HG02981 (cell line): ENCODE data around the gene ZYG11B.
"Not testable (repeated sequence)": the region's sequence is repeated elsewhere in the genome, so short reads cannot be mapped to it uniquely, and the experiment has no call there.

Experiments
- ATAC-seq: cut with Tn5 transposase; IDR thresholded peaks from one replicate; pipeline ENCODE4 v1.9.1; 2021; ENCODE audit warnings: mild to moderate bottlenecking, moderate library complexity; ENCODE audit not compliant: unreplicated experiment

Gene ZYG11B

GRCh38 chr1:52706941-52707926, 19.0 kb upstream of the ZYG11B start:
- no peak for ATAC-seq

DNA sequence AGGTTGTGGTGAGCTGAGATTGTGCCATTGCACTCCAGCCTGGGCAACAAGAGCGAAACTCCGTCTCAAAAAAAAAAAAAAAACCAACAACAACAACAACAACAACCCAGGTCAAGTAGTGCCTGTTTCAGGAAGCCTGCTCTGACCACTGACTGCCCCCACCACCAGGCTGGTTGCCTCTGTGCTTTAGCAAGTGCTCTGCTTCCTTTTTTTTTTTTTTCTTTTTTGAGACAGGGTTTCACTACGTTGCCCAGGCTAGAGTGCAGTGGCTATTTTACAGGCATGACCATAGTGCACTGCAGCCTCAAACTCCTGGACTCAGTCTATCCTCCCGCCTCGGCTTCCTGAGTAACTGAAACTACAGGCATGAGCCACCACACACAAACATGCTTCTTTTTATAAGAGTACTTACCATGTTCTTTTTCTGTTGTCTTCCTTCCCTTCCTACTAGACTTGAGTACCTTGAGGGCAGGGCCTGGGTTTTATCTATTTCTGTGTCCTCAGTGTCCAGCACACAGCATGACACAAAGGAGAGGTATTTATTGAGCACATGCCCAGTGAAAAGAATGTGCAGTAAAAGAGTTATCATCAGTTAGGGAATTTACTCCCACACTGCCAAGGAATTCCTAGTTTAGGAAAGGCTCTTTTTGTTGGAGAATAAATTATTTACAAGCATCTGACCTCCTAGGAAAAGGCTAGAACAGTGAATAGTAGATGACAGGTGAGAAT, 18.2 kb upstream of the ZYG11B start:
- no peak for ATAC-seq

DNA sequence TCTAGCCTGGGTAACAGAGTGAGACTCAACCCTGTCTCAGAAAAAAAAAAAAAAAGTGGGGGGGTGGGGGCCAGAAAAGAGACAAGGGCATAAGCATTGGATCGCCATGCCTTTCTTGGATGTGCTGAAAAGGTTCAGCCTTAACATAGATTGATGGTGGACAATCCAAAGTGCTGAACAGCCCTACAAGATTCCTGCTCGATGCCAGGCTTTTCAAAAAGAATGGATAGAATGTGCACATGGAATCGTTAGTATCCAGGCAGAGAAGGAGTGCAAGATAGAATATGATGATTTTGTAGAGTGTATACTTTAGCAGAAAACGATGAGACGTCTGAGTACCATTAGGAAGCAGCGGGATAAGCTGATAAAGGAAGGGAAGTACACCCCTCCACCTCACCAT, 17.2 kb upstream of the ZYG11B start:
- ATAC-seq = no peak

GRCh38 chr1:52713590-52713989, 12.7 kb upstream of the ZYG11B start:
- ATAC-seq = no peak

DNA sequence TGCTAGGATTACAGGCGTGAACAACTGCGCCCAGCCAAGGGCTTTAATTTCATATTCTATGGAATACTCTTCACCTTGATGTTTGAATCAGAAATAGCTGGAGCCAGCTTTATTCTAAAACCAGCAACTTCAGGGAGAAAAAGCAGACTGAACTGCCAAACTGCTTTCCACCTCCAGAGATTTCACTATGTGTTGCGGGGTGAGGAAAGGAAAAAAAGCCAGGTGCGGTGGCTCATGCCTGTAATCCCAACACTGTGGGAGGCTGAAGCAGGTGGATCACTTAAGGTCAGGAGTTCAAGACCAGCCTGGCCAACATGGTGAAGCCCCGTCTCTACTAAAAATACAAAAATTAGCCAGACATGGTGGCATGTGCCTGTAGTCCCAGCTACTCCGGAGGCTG, 11.0 kb upstream of the ZYG11B start:
- ATAC-seq = not testable (repeated sequence)

GRCh38 chr1:52723260-52723659, 3.0 kb upstream of the ZYG11B start:
- ATAC-seq = no peak

DNA sequence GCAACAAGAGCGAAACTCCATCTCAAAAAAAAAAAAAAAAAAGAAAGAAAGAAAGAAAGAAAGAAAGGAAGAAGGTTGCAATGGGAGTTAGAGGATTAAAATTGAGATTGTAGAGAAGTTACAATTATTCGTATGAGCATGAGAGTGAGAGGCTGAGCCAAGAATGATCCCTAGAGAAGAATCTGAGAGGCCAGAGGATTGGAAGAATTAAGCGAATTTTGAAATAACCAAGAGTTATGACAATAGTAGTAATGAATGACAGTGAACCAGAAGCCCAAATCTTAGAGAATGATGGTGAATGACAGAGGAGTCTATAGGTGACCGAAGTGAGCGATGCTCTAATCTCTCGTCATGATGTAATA, 369 bp upstream of the ZYG11B start:
- ATAC-seq = no peak

- ATAC-seq = no peak
Observed at GRCh38 chr1:52727114-52727586, 897 bp downstream of the ZYG11B start.

- ATAC-seq = no peak
Observed at GRCh38 chr1:52727956-52728656, 1.9 kb downstream of the ZYG11B start.

DNA sequence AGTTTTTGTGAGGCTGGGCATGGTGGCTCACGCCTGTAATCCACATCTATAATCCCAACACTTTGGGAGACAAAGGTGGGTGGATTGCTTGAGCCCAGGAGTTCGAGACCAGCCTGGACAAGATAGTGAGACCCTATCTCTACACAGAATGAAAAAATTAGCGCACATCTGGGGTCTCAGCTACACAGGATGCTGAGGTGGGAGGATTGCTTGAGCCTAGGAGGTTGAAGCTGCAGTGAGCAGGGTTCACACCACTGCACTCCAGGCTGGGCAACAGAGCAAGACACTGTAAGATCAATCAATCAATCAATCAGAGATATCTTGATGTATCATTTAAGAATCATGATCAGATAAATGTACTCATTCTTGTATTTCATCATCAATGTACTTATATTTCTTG, 7.1 kb downstream of the ZYG11B start:
- ATAC-seq = no peak

- not testable (repeated sequence) for ATAC-seq
Observed at GRCh38 chr1:52735371-52735770, 9.1 kb downstream of the ZYG11B start.

GRCh38 chr1:52738148-52738547, 11.9 kb downstream of the ZYG11B start:
- no peak for ATAC-seq

- no peak for ATAC-seq
Observed at GRCh38 chr1:52738893-52739292, 12.6 kb downstream of the ZYG11B start.

DNA sequence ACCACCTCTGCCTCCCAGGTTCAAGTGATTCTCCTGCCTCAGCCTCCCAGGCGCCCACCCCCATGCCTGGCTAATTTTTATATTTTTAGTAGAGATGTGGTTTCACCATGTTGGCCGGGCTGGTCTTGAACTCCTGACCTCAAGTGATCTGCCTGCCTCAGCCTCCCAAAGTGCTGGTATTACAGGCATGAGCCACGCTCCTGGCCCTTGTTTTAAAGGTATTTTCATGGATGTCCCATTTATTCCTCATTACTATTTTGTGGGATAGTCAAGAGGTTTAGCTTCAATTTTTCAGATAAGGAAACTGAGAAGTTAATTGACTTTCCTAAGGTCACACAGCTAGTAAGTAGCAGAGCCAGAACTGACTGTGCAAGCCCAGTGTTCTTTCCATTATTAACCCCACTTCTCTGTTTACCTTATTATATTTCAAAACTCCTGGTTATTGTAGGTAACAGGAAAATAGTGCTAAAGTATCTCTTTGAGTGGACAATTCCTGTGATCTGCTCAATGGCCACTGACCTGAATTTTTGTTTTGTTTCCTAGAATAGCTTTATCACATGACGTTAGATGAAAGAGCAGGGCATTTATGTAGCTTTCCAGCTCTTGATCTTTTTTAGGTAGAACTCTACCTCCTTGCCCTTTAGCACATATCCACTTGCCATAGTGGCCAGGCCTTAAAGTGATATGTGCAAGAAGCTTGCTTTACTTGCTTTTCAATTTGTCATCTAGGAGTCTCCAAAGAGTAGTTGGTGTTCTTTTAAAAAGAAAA, 13.6 kb downstream of the ZYG11B start:
- ATAC-seq = no peak

DNA sequence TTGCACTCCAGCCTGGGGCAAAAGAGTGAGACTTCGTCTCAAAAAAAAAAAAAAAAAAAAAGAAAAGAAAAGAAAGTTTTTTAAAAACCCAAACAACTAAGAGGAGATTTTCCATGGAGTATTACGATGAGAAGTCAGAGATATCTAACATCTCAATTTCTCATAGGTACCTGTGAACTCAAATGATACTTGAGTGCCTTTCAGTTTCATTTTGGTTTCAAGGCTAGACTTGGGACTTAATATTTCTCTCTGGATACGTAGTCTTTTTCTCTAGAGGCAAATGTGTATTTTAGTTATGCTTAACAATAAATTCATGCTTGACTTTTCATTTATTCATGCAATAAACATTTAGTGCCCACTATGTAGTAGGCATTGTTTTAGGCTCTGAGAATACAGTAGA, 15.0 kb downstream of the ZYG11B start:
- no peak for ATAC-seq

GRCh38 chr1:52746189-52746588, 19.9 kb downstream of the ZYG11B start:
- no peak for ATAC-seq

- ATAC-seq = no peak
Observed at GRCh38 chr1:52747450-52747849, 21.2 kb downstream of the ZYG11B start.

DNA sequence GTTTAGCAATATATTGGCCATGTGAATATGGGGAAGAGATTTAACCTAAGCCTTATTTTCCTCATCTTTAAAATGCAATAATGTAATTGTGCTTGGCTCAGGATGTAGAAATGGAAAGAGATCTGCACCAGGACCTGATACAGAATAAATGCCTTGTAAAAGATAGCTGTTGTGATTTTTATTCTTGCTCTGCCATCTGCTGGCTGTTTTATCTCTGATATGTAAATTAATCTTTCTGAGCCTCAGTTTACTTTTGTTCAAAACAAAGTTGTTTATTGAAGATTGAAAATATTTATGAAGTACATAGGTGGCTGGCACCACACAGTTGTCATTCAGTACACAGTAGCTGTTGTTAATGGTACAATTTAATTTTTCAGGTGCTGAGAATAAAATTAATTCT, 21.9 kb downstream of the ZYG11B start:
- ATAC-seq = no peak

GRCh38 chr1:52749496-52749895, 23.2 kb downstream of the ZYG11B start:
- ATAC-seq = not testable (repeated sequence)

- ATAC-seq = not testable (repeated sequence)
Observed at GRCh38 chr1:52750139-52750538, 23.9 kb downstream of the ZYG11B start.
